Activated CD4-positive, alpha-beta T cell treated with anti-CD3 and anti-CD28 coated beads for 4 hours (primary cell): Measurements from ENCODE around the gene CYP4A22.
"Not testable (repeated sequence)": the region's sequence is repeated elsewhere in the genome, so short reads cannot be mapped to it uniquely, and the experiment has no call there.

Experiments used
- DNase-seq, 2 donors: peaks; one replicate each; pipeline ENCODE4 v3.0.0-alpha.2; 2020

The CYP4A22 gene

DNA sequence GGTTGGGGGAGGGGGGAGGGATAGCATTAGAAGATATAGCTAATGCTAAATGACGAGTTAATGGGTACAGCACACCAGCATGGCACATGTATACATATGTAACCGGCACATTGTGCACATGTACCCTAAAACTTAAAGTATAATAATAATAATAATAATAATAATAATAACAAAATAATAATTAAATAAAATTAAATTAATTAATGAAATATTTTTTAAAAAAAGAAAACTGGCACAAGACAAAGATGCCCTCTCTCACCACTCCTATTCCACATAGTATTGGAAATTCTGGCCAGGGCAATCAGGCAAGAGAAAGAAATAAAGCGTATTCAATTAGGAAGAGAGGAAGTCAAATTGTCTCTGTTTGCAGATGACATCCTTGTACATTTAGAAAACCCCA, 20.7 kb downstream of the CYP4A22 start:
- DNase-seq, result not testable (repeated sequence)

DNA sequence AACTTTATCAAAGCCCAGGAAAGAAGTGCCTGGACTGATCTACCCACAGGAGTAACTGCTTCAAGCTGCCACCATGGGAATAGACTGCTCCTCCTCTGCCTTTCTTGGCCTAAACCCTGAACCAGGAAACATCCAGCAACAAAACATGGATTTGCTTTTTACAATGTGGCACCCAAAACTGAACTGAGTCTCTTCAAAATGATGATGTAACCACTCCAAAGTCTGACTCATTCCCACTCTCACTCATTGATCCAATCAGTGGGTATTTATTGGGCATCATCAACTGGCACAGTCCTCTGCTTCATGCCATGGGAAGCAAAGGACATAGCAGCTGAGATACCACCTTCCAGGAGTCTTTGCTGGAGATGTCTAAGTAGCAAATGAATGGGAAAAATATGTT, 23.5 kb downstream of the CYP4A22 start:
- DNase-seq, result no peak

DNA sequence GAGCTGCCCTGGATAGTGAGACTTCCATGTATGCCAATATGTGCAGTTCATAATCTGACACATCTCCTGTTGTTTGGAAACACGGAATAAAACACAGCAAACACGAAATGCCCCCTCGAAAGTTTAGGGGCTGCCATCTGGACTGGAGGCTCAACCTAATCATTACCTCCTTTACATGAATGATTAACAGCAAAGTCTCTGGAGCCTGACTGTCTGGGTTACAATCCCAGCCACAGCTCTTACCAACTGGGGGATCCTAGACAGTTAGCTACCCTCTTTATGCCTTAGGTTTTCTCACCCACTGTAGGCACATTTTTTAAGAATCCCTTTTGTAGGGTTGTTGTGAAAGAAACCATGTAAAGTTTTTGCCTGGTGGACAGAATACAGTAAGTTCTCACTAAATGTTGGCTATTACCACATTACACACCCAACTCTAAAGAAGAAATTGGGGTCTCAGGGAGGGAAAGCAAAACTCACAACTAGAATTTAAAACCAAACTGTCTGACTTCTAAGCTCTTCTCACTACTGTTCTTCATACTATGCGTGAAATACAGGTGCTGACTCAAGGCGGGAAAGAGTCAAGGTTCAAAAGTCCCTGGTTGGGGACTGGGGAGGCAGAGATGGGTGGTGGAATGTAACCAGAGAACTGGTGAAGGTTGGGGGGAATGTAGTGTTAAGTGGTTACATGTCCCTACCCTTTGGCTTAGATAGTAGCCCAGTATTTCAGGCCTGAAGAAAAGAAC, 24.2 kb downstream of the CYP4A22 start:
- DNase-seq, result no peak

DNA sequence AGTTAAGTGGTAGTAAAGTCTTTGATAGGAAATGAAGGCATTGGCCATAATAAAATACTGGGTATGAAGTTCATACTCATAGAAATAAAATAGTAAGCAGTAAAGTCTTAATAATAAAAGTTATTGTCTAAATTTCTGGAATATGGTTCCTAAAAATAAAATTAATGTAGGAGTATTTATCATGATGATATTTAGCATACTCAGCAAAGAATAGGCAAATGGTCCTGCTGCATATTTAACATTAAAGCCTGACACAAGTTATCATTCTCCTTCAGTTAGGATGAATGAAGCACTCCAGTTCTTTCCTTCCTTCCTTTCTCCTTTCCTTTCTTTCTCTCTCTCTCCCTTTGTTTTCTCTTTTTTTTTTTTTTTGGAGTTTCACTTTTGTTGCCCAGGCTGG, 27.3 kb downstream of the CYP4A22 start:
- DNase-seq, result no peak

DNA sequence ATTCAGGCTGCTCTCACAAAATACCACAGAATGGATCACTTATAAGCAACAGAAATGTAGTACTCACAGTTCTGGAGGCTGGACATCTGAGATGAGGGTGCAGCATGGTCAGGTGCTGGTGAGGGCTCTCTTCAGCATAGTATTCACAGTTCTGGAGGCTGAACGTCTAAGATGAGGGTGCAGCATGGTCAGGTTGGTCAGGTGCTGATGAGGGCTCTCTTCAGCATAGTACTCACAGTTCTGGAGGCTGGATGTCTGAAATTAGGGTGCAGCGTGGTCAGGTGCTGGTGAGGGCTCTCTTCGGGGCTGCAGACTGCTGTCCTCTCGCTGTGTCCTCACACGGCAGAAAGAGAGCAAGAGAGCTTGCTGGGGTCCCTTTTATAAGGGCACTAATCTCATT, 35.5 kb downstream of the CYP4A22 start:
- DNase-seq, result no peak

DNA sequence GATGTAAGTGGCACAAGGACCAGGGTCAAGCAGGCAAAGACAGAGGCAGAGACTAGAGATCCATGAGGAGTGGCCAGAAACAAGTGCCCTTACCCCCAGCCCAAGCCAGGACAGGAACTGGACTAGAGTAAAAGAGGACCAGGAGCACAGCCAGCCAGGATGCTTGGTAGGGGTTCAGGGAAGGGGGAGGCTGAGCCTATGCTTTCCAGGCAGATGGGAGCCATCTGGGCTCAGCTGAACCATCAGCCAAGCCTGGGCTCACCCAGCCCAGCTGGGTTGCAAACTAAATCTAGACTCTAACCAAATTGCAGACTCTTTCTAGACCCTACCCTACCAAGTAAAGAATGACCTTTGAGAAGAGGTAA, 37.4 kb downstream of the CYP4A22 start:
- DNase-seq, result no peak

DNA sequence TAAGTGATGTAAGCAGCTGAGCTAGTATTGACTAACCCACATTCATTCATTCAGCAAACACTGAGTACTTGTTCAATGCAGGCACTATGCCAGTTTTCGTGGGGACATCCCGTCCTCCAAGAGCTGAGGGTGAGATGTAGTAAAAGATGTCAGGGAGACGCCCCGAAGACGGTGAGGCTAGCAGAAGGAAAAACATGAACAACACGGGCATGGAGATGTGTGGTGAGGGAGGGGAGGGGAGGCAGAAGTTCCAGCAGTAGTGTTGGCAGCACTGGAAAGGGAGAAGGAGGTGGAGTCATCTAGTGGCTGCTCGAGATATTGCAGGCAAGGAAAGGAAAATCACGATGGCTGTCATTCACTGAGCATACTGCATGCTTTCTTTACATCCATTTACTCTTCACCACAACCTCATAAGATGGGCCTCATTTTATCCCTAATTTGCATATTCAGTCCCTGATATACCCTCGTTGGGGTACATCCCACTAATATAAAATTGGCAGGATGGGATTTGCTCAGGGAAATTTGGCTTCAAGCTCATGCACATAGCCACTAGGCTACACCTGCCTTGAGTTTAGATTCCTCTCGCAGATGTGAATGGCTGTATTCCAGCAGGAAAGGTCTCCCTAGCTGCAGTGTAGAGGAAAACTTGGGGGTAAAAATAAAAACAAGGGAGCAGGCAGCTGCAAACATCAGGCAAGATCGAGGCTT, 38.1 kb downstream of the CYP4A22 start:
- DNase-seq, result peak; percentile 14 to 35

DNA sequence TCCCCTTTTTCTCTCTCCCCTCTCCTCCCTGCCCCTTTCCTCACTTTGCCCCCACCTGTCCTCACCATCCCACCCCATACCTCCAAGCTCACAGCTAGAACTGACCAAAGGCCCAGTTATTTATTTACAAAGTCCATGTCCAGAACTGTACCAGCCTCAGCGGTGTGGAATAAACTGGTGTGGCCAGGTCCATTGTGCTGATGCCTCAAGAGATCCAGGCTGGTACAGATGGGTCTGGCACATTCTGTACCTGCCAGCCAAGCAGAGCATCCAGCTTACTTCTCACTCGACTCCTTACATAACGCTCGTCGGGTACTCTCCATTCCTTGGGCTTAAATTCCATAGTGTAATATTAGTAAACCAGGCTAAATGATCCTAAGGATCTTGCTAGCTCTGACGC, 40.8 kb downstream of the CYP4A22 start:
- no peak for DNase-seq

DNA sequence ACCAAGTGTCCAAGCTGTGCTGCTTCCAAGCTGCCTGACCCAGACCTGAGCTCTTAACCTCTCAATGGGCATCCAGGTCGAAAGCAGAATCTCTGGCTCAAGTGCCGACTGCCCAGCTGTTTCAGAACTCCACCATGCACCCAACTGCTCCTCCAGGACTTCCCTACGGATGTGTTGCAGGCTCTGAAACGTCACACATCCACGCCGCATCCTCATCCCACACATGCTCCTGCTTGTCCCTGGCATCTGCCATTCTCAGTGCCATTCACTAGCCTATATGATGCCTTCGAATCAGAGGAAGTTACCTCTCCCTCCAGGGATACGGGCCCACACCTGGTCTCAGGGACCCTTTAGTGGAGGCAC, 41.4 kb downstream of the CYP4A22 start:
- no peak for DNase-seq

DNA sequence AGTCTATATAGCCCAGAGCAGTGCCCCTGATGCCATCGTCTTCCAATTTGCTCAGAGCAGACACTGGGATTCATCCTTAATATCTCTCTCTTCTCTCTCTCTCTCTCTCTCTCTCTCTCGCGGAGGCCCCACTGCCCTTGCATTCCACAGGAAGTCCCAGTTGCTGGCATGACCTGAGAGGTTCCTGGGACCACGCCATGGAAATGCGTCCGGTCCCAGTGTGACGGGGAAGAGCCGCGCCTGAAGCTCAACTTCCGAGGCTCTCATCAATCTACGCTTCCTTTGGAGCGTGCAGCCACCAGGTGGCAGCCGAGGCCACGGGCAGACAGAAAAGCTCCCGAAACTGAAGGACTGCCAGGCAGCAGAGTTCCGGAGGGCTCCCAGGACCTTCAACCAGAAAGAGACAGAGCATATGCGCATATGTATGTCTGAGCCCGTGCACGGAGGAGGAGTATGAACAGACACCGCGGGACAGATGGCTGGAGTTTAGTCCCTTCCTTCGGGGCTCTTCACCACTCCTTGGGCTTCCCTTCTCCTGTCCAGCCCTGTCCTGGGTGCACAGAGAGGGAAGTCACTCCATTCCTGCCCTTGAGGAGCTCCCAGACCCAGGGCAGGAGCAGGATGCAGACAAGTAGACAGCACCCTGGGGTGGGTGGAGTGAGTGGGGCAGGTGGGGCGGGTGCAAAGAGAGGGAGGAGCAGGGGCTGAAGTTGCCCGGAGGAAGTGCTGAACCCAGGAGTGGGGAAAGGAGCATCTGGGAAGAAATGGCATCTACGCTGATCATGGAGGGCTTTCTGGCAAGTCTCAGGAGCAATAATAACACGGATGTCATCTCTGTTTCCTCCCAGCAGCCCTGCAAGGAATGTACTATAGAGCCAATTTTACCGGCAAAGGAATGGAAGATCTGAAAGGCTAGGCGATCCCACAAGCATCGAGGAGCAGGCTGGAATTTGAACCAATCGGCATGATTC, 42.1 kb downstream of the CYP4A22 start:
- DNase-seq, result peak; percentile 50 to 62

DNA sequence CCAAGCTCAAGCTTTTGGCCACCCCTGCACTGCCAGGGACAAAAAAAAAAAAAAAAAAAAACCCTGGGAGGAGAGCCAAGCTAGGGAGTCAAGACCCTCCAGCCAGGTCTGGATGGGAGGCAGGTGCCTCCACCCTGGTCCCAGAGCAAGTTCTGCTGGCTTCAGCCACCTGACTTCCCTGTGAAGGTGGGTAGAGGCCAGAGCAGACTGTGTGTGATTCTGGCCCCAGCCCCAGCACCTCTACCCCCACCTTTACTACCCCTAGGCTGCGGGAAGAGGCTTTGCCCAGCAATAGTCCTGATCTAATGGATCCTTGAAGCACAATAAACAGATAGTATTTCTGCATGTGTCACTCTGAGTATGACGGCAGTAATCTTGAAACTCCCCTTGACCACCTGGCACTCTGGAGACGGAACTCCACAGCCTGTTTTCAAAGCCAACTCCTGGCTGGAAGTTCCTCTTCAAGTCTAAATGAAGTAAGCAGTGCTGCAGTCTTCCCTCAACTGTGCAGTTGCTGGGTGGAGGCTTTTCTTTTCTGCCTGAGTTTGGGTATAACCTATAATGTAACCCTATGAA, 42.8 kb downstream of the CYP4A22 start:
- DNase-seq, result no peak

DNA sequence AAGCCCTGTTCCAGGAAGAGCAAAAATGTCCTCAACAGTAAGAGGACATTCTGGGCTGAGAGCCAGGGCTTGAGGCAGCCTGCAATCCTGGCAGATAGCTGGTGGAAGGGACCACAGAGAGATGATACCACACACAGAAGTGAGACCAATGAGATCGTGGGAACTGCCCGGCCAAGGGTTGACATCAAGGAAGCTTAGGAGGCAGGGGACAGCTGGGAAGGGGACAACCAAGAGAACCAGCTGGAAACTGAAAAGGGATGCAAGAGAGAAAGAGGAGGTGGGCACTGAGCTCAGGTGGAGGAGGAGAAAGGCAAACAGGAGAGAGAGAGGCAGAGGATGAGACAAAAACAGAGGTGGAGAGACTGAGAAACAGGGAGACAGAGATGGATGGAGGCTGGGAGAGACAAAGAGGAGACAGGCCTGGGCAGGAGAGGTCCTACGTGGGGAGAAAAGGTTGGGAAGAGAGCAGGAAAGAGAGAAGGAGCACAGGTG, 43.4 kb downstream of the CYP4A22 start:
- no peak for DNase-seq

DNA sequence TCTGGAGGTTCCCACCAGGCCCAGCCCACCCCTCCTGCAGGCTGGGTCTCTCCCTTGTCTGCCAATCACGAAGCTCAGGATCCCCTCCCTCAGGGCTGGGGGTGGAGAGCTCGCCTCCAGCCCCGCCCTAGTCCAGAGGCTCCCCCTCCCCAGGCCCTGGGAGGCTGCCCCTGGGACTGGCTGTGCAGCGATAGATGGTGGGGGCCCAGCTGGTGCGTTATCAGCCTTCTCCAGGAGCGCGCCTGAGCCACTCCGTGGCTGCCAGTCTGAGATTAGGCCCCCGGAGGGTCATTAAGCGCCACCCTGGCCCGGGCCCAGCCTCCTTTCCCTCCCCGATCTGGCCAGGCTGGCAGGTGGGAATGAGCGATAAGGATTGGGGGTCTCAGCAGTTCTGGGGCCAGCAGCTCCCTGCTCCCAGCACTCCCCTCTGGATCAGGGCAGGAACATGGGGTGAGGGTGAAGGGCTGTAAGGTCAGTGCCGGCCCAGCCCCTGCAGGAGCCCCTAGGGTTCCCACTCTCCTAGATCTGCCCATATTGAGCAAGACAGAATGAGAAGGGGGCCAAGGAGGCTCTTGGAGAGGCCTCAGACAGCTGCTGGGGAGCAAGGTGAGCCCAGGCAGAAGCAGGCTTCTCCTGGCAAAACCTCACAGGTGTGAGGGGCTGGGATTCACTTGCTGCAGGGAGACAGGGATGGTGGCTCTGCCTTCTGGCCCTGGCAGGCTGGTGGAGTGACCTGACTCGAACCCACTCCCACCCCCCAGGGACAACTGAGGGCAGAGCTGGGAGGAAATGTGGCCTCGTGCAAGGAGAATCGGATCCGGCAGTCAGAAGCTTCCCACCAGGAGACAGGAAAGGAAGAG, 44.1 kb downstream of the CYP4A22 start:
- DNase-seq, result no peak

DNA sequence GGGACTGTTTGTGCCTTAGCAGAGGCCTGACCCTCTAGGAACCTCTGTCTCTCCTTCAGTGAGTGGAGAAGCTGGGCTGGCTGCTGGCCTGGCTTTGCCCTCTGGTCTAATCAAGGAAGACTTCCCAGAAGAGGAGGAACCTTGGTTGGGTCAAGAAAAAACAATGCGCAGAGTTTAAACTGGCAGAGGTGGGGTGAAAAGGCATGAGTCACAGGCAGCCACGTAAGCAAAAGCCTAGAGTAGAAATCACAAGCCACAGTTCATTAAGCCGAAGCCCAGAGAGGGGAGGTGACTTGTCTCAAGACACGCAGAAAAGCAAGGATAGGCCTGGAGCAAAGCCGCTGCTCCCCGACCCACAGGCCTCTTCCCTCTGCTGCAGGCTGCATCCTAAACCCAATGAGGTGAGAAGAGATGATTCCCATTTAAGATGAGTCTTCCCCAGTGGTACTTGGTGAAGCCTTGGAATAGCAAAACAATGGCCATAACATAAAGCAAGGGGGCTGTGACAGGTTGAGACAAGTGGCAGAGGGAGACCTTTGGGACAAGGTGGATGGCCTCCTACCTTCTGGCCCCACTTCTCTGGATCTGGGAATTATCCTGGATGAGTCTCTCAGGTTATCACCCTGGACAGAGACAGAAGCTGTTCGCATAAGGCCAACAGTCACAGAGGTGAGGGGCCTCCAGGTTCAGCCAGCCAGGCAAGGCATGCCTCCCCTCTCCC, 44.9 kb downstream of the CYP4A22 start:
- DNase-seq, result no peak

DNA sequence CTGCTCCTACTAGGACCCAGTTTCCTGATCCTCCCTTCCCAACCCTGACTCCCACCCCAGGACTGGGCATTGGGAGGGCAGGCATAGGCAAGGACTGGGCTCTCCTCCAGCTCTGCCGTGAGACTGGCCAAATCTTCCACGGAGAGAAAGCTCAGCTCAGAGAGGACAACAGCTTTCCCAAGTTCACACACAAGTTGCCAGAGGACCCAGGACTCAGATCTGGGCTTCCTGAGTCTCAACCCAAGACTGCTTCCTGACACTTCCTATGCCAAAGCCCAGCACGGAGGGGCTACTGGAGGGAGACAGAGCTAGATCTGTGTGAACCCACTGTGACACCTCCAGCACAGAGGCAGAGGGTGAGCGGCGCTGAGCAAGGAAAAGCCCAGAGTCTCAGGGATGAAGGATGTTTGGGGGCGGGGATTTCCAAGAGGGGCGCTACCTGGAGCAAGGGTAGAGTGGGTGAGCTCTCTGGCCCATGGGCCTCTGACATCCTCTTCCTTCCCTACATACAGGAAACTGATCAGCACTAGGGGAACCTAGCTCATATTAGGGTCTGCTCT, 45.5 kb downstream of the CYP4A22 start:
- no peak for DNase-seq

DNA sequence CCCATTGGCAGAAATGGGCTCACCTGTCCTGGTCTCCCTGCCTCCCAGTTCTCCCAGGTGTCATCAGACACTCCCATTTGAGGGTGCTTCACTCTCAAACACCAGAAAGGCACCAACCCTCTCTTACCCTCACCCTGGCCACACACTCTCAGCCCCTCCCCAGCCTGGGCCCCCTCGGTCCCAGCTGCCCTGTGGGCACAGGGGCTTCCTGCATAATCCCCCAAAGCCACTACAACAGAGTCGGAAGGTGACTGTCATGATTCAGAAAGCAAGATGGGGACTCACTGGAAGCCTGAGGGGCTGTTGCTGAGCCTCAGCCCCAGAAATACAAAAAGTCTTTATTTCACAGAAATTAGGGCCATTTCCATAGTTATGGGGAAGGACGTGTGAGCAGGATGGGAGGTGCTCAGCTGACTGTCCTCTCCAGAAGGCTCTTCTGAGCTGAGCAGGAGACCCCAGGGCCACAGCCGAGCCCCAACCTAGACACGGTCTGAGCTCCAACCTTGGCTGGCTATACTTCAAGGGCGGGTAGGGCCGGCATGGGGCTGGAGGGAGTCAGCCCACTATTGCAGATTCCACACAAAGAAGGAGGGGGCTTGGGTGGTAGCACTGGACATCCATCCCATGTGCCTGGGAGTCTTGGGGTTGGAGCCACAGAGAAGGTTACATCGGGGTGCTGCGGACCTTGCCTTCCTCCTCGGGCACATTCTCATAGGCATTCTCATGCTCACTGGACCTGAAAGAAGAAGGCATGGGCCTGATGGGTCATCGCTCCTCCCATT, 46.3 kb downstream of the CYP4A22 start:
- DNase-seq, result no peak

DNA sequence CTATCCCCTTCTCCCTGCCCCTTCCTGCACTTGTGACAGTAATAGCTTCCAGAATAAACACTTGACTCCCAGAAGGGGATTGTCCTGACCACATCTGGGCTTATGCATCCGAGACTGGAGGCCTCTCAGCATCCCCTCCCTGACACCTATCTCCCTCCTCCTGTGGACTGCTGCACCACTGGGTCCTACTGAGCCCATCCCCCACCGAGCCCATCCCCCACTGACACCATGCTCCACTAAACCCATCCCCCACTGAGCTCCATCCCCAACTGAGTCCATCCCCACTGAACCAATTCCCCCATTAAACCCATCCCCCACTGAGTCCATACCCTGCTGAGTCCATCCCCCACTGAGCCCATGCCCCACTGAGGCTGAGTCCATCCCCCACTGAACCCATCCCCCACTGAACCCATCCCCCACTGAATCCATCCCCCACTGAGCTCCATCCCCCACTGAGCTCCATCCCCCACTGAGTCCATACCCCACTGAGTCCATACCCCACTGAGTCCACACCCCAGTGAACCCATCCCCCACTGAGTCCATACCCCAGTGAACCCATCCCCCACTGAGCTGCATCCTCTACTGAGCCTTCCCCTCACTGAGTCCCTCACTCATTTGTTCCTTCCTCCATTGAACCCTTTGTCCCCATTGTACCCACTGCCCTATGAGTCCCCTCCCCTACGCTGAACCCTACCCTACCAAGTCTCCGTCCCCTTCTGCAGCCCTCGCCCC, 47.0 kb downstream of the CYP4A22 start:
- no peak for DNase-seq

DNA sequence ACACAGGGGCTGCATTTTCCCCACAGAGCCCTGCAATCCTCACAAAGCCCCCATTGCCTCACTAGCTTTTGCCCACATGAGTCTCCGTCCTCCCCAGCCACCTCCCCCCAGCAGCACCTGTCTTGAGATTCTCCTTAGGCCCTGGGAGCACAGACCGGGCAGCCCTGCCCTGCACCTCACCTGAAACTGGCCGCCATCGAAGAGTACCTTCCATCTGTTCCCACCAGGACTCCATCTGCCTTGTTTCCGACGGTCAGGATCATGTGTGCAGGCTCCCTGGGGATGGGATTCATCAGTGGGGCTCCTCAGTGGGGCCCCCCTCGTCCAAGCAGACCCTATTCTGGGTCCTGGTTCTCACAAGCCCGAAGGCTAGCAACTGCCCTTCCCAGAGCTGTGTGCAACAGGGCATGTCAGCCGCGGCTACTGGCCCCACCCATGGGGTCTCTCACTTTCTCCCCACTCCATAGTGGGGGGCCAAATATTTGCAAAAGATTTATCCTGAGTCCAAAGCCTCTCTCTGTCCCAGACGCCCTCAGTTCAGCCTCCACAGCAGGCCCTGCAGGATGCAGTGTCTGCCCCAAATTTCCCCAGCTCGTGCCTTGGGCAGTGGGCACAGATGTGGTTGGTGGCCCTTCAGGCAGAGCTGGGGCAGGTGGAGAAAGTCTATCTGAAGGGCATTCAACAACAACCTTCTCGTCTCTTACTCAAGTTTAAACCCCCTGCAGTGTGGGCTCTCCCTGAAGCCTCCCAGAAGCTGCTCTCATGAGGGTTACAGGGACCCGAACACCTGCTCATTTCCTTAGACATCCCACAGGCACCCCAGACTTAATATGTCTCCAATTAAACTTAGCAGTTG, 47.8 kb downstream of the CYP4A22 start:
- no peak for DNase-seq
